ENCODE measurements around the gene SLAMF9. TPM values are rescaled to one million over a fixed set of nuclear protein-coding genes. Genes with fewer than 3 reads are reported as not detected.

The SLAMF9 gene
- total and polyA plus RNA-seq, 2 experiments from 2014 or later = 0.48 TPM; not detected in 1

DNA sequence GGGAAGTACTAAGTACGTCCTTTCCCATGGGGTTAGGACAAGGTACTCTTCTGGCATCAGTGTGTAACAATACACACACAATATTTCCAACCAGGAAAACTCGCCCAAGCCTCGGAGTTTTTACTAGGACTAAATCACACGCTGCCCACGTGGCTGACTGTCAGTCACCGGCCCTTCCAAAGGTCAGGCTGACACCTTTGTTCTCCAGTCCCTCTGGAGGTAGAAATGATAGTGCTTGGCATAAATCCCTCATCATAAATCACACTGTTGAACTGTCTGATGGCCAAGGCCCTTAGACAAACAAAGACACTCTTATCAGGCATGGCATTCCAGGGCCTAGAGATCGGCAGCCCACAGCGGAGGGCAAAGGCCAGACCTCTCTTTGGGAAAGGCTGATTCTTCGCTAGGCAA lies 16.9 kb upstream of the SLAMF9 start:
- Histone ChIP-seq H3F3A (ENCODE audit: insufficient read depth) (no peaks in the 10 kb centered on the region), H3K36me3 (ENCODE audit: low read depth) (0 out of 2 replicates have a peak, but pooled peaks cover 9% of the 10 kb centered on the region), H3K4me1 (ENCODE audit: insufficient read depth) (peaks cover 6% of the 10 kb centered on the region; the same call in 1 of the 2 replicates), H3K9me2 (ENCODE audit: insufficient read depth) (no peaks in the 10 kb centered on the region), H3K4me3 (no peak overlapping the region), H3K27ac (no peak overlapping the region), H4K20me1 (ENCODE audit: insufficient read depth) (peaks cover 5% of the 10 kb centered on the region; the same call in 1 of the 2 replicates), H3K79me2 (ENCODE audit: insufficient read depth) (peaks cover 55% of the 10 kb centered on the region), H3K27me3 (replicated peaks; ENCODE audit: insufficient read depth) (no peaks in the 10 kb centered on the region), H3K4me2 (ENCODE audit: unreplicated experiment) (no peak overlapping the region), H3K9me3 (ENCODE audit: low read depth) (no peaks in the 10 kb centered on the region), H3K9ac (no peak overlapping the region), H2AFZ (no peak overlapping the region)
- in situ Hi-C loops (cut with MboI) = no loop called here
- TF ChIP-seq EZH2 (IDR thresholded peaks at IDR 0.05; ENCODE audit: insufficient read depth, poor library complexity, severe bottlenecking) = no peak
- no peak for TF ChIP-seq EZH2phosphoT487 (IDR thresholded peaks at IDR 0.05; ENCODE audit: insufficient read depth, low read depth)
- no peak for DNase-seq
- 77 to 78% methylated on average over 9 of the region's 9 CpGs for WGBS, 2 experiments (ENCODE audit: low coverage in 1 of 2, low lambda C conversion rate in 2 of 2, missing lambda C conversion rate in 2 of 2)

DNA sequence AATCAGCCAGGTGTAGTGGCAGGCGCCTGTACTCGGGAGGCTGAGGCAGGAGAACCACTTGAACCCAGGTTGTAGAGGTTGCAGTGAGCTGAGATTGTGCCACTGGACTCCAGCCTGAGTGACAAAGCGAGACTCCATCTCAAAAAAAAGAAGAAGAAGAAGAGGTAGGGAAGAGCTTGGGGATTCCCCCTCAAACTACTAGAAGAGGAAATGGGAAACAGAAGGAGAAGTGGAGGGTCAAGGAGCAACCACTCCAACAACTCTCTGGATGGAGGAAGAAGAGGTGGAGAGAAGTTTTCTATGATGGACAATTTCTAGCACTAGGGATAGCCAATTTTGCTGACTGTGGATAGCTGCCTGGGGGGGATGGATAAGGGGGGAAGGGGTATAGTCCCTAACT lies 14.9 kb upstream of the SLAMF9 start:
- TF ChIP-seq EZH2phosphoT487 (IDR thresholded peaks at IDR 0.05; ENCODE audit: insufficient read depth, low read depth) (no peak), EZH2 (IDR thresholded peaks at IDR 0.05; ENCODE audit: insufficient read depth, poor library complexity, severe bottlenecking) (no peak)
- no peak overlapping the region for H3K27ac ChIP-seq
- no peaks in the 10 kb centered on the region for H3K27me3 ChIP-seq (replicated peaks; ENCODE audit: insufficient read depth)
- H3F3A ChIP-seq (ENCODE audit: insufficient read depth) = no peaks in the 10 kb centered on the region
- WGBS, 2 experiments (ENCODE audit: low coverage in 1 of 2, low lambda C conversion rate in 2 of 2, missing lambda C conversion rate in 2 of 2) = 61 to 67% methylated on average over 3 of the region's 3 CpGs
- H3K4me1 ChIP-seq (ENCODE audit: insufficient read depth) = peaks cover 16% of the 10 kb centered on the region; the same call in 1 of the 2 replicates
- DNase-seq = no peak
- H3K9me3 ChIP-seq (ENCODE audit: low read depth) = no peaks in the 10 kb centered on the region
- H3K36me3 ChIP-seq (ENCODE audit: low read depth) = 0 out of 2 replicates have a peak, but pooled peaks cover 9% of the 10 kb centered on the region
- H3K9me2 ChIP-seq (ENCODE audit: insufficient read depth) = no peaks in the 10 kb centered on the region
- no peak overlapping the region for H3K4me3 ChIP-seq
- no peak overlapping the region for H3K9ac ChIP-seq
- H3K79me2 ChIP-seq (ENCODE audit: insufficient read depth) = peaks cover 74% of the 10 kb centered on the region
- H2AFZ ChIP-seq = no peak overlapping the region
- H4K20me1 ChIP-seq (ENCODE audit: insufficient read depth) = peaks cover 5% of the 10 kb centered on the region; the same call in 1 of the 2 replicates
- in situ Hi-C loops (cut with MboI) = no loop called here
- H3K4me2 ChIP-seq (ENCODE audit: unreplicated experiment) = no peak overlapping the region

- Histone ChIP-seq H3K27ac (no peak overlapping the region), H3K4me3 (no peak overlapping the region), H3K4me1 (ENCODE audit: insufficient read depth) (peaks cover 37% of the 10 kb centered on the region), H3K79me2 (ENCODE audit: insufficient read depth) (peaks cover 88% of the 10 kb centered on the region), H3K9ac (no peak overlapping the region), H3K9me2 (ENCODE audit: insufficient read depth) (no peaks in the 10 kb centered on the region), H3K9me3 (ENCODE audit: low read depth) (no peaks in the 10 kb centered on the region), H4K20me1 (ENCODE audit: insufficient read depth) (peaks cover 5% of the 10 kb centered on the region; the same call in 1 of the 2 replicates), H3K36me3 (ENCODE audit: low read depth) (0 out of 2 replicates have a peak, but pooled peaks cover 6% of the 10 kb centered on the region), H3K27me3 (replicated peaks; ENCODE audit: insufficient read depth) (no peaks in the 10 kb centered on the region), H3F3A (ENCODE audit: insufficient read depth) (peaks cover 9% of the 10 kb centered on the region), H3K4me2 (ENCODE audit: unreplicated experiment) (no peak overlapping the region), H2AFZ (no peak overlapping the region)
- in situ Hi-C loops (cut with MboI) = no loop called here
- no peak for DNase-seq
- 77% methylated on average over 2 of the region's 2 CpGs for WGBS, 2 experiments (ENCODE audit: low coverage in 1 of 2, low lambda C conversion rate in 2 of 2, missing lambda C conversion rate in 2 of 2)
- TF ChIP-seq EZH2phosphoT487 (IDR thresholded peaks at IDR 0.05; ENCODE audit: insufficient read depth, low read depth) = no peak
- TF ChIP-seq EZH2 (IDR thresholded peaks at IDR 0.05; ENCODE audit: insufficient read depth, poor library complexity, severe bottlenecking) = no peak
Measured at GRCh38 chr1:159965263-159965662, 11.2 kb upstream of the SLAMF9 start.

- H2AFZ ChIP-seq = no peak overlapping the region
- DNase-seq = no peak
- H3K79me2 ChIP-seq (ENCODE audit: insufficient read depth) = peaks cover 78% of the 10 kb centered on the region
- H3K4me2 ChIP-seq (ENCODE audit: unreplicated experiment) = no peak overlapping the region
- 0 out of 2 replicates have a peak, but pooled peaks cover 6% of the 10 kb centered on the region for H3K36me3 ChIP-seq (ENCODE audit: low read depth)
- H3K27ac ChIP-seq = no peak overlapping the region
- H3K4me3 ChIP-seq = no peak overlapping the region
- in situ Hi-C loops (cut with MboI) = no loop called here
- H3K9ac ChIP-seq = no peak overlapping the region
- no peaks in the 10 kb centered on the region; the same call in 1 of the 2 replicates for H4K20me1 ChIP-seq (ENCODE audit: insufficient read depth)
- H3K27me3 ChIP-seq (replicated peaks; ENCODE audit: insufficient read depth) = no peaks in the 10 kb centered on the region
- no peaks in the 10 kb centered on the region for H3K9me2 ChIP-seq (ENCODE audit: insufficient read depth)
- TF ChIP-seq EZH2 (IDR thresholded peaks at IDR 0.05; ENCODE audit: insufficient read depth, poor library complexity, severe bottlenecking) (no peak), EZH2phosphoT487 (IDR thresholded peaks at IDR 0.05; ENCODE audit: insufficient read depth, low read depth) (no peak)
- peaks cover 38% of the 10 kb centered on the region for H3K4me1 ChIP-seq (ENCODE audit: insufficient read depth)
- no peaks in the 10 kb centered on the region for H3K9me3 ChIP-seq (ENCODE audit: low read depth)
- peaks cover 9% of the 10 kb centered on the region for H3F3A ChIP-seq (ENCODE audit: insufficient read depth)
- WGBS, 2 experiments (ENCODE audit: low coverage in 1 of 2, low lambda C conversion rate in 2 of 2, missing lambda C conversion rate in 2 of 2) = 79 to 81% methylated on average over 3 of the region's 3 CpGs
Measured at GRCh38 chr1:159964144-159964543, 10.1 kb upstream of the SLAMF9 start.
